Esophagus (tissue), 2 donors: ENCODE data around the gene BBOX1. TPM values are rescaled to one million over a fixed set of nuclear protein-coding genes. Genes with fewer than 3 reads are reported as not detected.

Experiments
- H3K27ac ChIP-seq, 2 donors: one replicate each; pipeline ENCODE4 v1.5.1; 2013; ENCODE audit warnings: low read depth in 2 of 2, mild to moderate bottlenecking in 2 of 2, inconsistent platforms in 1 of 2, low read length in 1 of 2, moderate library complexity in 1 of 2
- H3K27me3 ChIP-seq, 2 donors: one replicate each; pipeline ENCODE4 v1.6.1; 2013; ENCODE audit warnings: low read length in 2 of 2, control low read depth in 1 of 2, mild to moderate bottlenecking in 1 of 2; ENCODE audit not compliant: insufficient read depth in 2 of 2, control insufficient read depth in 1 of 2
- H3K36me3 ChIP-seq, 2 donors: one replicate each; pipeline ENCODE4 v1.6.1; 2013; ENCODE audit warnings: low read length in 1 of 2; ENCODE audit not compliant: control insufficient read depth in 2 of 2, insufficient read depth in 2 of 2
- H3K4me1 ChIP-seq, 2 donors: one replicate each; pipeline ENCODE4 v1.6.1; 2013; ENCODE audit warnings: low read length in 1 of 2; ENCODE audit not compliant: control insufficient read depth in 2 of 2, insufficient read depth in 2 of 2
- H3K4me3 ChIP-seq, 2 donors: one replicate each; pipeline ENCODE4 v1.5.1; 2013; ENCODE audit warnings: low read length in 2 of 2, mild to moderate bottlenecking in 2 of 2, low read depth in 1 of 2, moderate library complexity in 1 of 2
- H3K9me3 ChIP-seq, 2 donors: one replicate each; pipeline ENCODE4 v1.6.1; 2013; ENCODE audit warnings: mild to moderate bottlenecking in 2 of 2, low read depth in 1 of 2, low read length in 1 of 2, moderate library complexity in 1 of 2; ENCODE audit not compliant: control insufficient read depth in 2 of 2, insufficient read depth in 1 of 2
- WGBS, 2 donors: extraction: QIAGEN DNeasy Blood & Tissue Kit; methylation state at CpG; one replicate each; pipeline ENCODE4 v1.1.7; 2013; 5-methylcytosine and 5-hydroxymethylcytosine counted together
- polyA plus RNA-seq, 2 donors: library from polyadenylated mRNA; stranded (reverse); fragments of 200-250 nt; gene quantifications; one replicate each; pipeline ENCODE4 v1.2.3, GENCODE V29; 2013
- donor health status: healthy with polysubstance abuse.
- donor health status: Bipolar disorder and iron deficiency.

Gene BBOX1
- polyA plus RNA-seq, 2 donors, result 12.7 to 14.1 TPM

GRCh38 chr11:27075655-27076054 is 35.0 kb downstream of the BBOX1 start:
- Histone ChIP-seq H3K36me3 (no peaks in the 10 kb centered on the region), H3K4me1 (no peaks in the 10 kb centered on the region), H3K27ac (no peak overlapping the region), H3K9me3 (no peaks in the 10 kb centered on the region), H3K27me3 (no peaks in the 10 kb centered on the region), H3K4me3 (no peak overlapping the region)
- 51 to 82% methylated on average over 1 of the region's 1 CpG for WGBS, 2 donors

DNA sequence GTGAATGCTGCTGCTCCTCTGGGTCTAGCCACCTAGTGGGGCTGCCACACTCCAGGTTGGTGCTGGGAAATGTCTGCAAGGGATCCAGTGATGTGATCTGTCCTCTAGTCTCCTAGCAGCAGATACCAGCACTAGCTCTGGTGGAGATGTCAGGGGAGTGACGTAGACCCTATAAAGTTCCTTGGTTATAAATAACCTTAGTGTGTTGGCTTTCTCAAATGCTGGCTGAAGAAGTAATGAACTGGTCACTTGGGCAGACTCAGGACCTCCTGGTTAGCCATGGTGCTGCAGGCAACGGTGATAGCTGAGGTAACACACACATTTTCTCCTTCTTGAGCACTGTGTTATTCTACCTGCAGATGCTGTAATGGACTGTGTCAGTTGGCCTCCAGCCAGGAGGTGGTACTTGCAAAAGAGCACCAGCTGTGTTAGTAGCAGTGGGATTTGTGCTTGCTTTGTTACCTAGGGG is 35.5 kb downstream of the BBOX1 start:
- WGBS, 2 donors, result 70 to 81% methylated on average over 2 of the region's 2 CpGs
- Histone ChIP-seq H3K27ac (no peak overlapping the region), H3K36me3 (no peaks in the 10 kb centered on the region)

DNA sequence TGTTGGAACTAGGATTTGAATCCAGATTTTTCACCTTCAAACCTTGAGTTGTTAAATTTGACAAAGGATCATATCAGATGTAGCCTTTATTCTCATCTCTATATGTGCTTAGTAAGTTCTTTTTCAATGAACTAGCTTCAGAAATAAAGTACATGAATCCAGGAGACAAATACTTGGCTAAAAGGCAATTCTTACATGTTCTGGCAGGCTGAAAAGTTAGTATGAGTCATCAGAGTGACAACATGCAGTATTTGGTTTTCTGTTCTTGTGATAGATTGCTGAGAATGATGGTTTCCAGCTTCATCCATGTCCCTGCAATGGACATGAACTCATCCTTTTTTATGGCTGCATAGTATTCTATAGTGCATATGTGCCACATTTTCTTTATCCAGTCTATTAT is 40.4 kb downstream of the BBOX1 start:
- Histone ChIP-seq H3K36me3 (no peaks in the 10 kb centered on the region), H3K27me3 (no peaks in the 10 kb centered on the region), H3K4me3 (no peak overlapping the region), H3K9me3 (no peaks in the 10 kb centered on the region), H3K4me1 (peaks cover 3 to 4% of the 10 kb centered on the region in 2 donors), H3K27ac (no peak overlapping the region)

More for the DNA sequence above, 35.5 kb downstream of the BBOX1 start:
- H3K4me3 ChIP-seq, result no peak overlapping the region
- H3K27me3 ChIP-seq, result no peaks in the 10 kb centered on the region
- H3K4me1 ChIP-seq, result no peaks in the 10 kb centered on the region
- no peaks in the 10 kb centered on the region for H3K9me3 ChIP-seq

DNA sequence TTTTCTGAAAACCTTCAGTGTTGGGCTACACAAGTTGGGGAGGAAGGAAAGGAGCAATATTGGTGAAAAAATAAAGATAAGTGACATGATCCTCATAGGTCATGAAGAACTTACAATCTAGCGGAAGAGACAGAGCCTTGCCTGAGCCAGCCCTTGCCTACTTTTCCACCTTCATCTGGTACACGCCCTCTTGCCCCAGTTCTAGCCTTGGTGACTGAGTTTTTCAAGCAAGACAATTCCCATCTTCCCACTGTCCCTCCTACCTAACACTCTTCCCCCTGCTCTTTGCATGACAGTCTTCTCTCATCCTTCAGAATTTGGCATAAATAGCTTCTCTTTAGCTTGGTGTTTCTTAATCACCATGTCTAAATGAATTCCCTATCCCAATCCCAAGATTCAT is 42.6 kb downstream of the BBOX1 start:
- WGBS, 2 donors, result 87 to 91% methylated on average over 2 of the region's 2 CpGs

DNA sequence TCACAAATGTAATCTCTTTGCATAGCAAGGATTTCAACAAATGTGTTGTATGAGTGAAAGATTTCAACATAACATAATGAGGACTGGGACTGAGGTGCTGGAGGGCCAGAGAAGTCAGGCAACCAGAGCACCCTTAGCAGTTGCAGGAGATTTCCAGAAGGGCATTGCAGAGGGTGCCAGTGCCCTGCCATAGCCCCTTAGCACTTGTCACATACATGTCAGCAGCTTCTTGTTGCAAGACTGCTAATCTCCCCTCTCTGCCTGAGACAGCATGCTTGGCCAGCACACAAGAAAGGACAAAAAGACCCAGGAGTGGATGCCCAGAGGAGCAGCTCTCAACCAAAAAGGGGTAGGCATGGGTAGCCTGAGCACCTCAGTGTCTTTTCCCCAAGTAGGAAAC is 43.2 kb downstream of the BBOX1 start:
- Histone ChIP-seq H3K36me3 (no peaks in the 10 kb centered on the region), H3K4me3 (no peak overlapping the region), H3K27me3 (no peaks in the 10 kb centered on the region), H3K27ac (peak overlapping the region in 1 of 2 donors; percentile 22), H3K4me1 (peaks cover 3 to 4% of the 10 kb centered on the region in 2 donors), H3K9me3 (no peaks in the 10 kb centered on the region)

More for the DNA sequence above, 42.6 kb downstream of the BBOX1 start:
- peaks cover 3 to 4% of the 10 kb centered on the region in 2 donors for H3K4me1 ChIP-seq
- H3K4me3 ChIP-seq, result no peak overlapping the region
- no peaks in the 10 kb centered on the region for H3K27me3 ChIP-seq
- no peaks in the 10 kb centered on the region for H3K9me3 ChIP-seq
- no peak overlapping the region for H3K27ac ChIP-seq
- no peaks in the 10 kb centered on the region for H3K36me3 ChIP-seq

DNA sequence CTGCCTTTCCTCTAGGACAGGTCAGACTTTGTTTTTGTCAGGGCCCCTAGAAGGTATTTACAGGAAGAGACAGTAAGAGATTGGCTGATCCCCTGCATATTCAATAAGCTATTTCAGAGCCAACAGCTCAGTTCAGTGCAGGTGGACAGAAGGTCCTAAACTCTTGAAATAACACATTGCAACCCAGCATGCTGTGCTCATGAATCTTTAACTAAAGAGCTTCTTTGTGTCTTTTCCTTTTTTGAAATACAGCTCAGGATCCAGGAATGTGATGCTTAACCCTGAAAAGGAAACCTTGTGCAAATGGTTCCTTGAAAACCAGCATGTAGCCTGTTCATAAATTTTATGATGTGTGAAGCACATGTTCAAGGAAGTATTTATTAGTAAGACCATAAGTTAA is 43.9 kb downstream of the BBOX1 start:
- H3K4me3 ChIP-seq, result no peak overlapping the region
- peaks cover 3 to 4% of the 10 kb centered on the region in 2 donors for H3K4me1 ChIP-seq
- no peak overlapping the region for H3K27ac ChIP-seq
- H3K36me3 ChIP-seq, result no peaks in the 10 kb centered on the region
- no peaks in the 10 kb centered on the region for H3K9me3 ChIP-seq
- no peaks in the 10 kb centered on the region for H3K27me3 ChIP-seq

GRCh38 chr11:27085111-27085510 is 44.5 kb downstream of the BBOX1 start:
- 47 to 60% methylated on average over 1 of the region's 1 CpG for WGBS, 2 donors
- H3K4me1 ChIP-seq, result peaks cover 3 to 4% of the 10 kb centered on the region in 2 donors
- H3K9me3 ChIP-seq, result no peaks in the 10 kb centered on the region
- H3K27ac ChIP-seq, result no peak overlapping the region
- H3K27me3 ChIP-seq, result no peaks in the 10 kb centered on the region
- no peak overlapping the region for H3K4me3 ChIP-seq
- no peaks in the 10 kb centered on the region for H3K36me3 ChIP-seq

GRCh38 chr11:27085605-27086004 is 45.0 kb downstream of the BBOX1 start:
- Histone ChIP-seq H3K36me3 (no peaks in the 10 kb centered on the region), H3K4me3 (no peak overlapping the region), H3K4me1 (peaks cover 3 to 4% of the 10 kb centered on the region in 2 donors), H3K9me3 (no peaks in the 10 kb centered on the region), H3K27me3 (no peaks in the 10 kb centered on the region), H3K27ac (no peak overlapping the region)
- WGBS, 2 donors, result 0% methylated on average over 1 of the region's 1 CpG

DNA sequence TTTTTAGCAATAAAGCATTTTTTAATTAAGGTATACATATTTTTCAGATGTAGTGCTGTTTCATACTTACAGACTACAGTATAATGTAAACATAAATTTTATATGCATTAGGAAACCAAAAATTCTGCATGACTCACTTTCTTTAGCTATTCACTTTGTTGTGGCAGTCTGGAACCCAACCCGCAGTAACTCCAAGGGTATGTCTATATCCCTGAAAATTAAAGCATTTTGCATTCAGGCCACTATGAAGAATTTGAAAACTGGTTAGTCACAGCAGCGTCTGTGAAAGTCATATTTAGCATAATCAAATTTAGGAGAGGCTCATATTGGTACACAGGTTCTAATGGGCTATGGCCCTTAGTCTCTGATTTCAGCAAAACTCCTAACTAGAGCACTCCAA is 46.8 kb downstream of the BBOX1 start:
- H3K4me3 ChIP-seq, result no peak overlapping the region
- 45 to 62% methylated on average over 2 of the region's 2 CpGs for WGBS, 2 donors
- H3K4me1 ChIP-seq, result peaks cover 3 to 4% of the 10 kb centered on the region in 2 donors
- peak overlapping the region in 1 of 2 donors; percentile 55 for H3K27ac ChIP-seq
- no peaks in the 10 kb centered on the region for H3K9me3 ChIP-seq
- no peaks in the 10 kb centered on the region for H3K27me3 ChIP-seq
- no peaks in the 10 kb centered on the region for H3K36me3 ChIP-seq

DNA sequence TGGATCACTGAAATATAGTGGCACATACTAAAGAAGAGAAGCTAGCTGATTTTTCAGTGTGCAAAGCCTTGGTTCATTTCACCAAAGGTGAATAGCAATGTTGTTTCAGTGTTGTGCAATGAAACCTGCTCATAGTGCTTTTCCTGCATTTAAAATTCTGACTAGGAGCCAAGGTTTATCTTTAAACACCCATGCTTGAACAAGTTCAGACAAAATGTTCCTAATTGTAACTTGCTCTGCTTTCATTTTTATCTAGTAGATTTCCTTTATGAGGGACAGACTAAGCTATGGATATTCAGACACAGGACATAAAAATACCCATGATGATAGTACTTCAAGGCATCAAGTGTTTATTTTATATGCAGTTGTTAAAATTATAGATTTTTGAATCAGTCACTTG is 47.7 kb downstream of the BBOX1 start:
- Histone ChIP-seq H3K36me3 (no peaks in the 10 kb centered on the region), H3K9me3 (no peaks in the 10 kb centered on the region), H3K4me3 (no peak overlapping the region), H3K27ac (no peak overlapping the region), H3K4me1 (peaks cover under 1 to 4% of the 10 kb centered on the region in 2 donors), H3K27me3 (no peaks in the 10 kb centered on the region)
